Coronary artery (tissue), 2 donors: ENCODE data around the gene ZNF345.

Experiments used
- DNase-seq: peaks from one replicate; pipeline ENCODE4 v3.0.0-alpha.2; 2017; ENCODE audit warnings: low spot score
- H3K27ac ChIP-seq, 2 donors: fragments of 200-600 bp; sonication (generic); one replicate each; pipeline ENCODE4 v1.5.1; 2016 to 2019
- H3K4me3 ChIP-seq: fragments of 200-600 bp; sonication (generic); 2 replicates; pipeline ENCODE4 v1.5.1; 2016; ENCODE audit warnings: mild to moderate bottlenecking, moderate library complexity
- TF ChIP-seq, protein P1 (sequence below): fragments of 200-600 bp; sonication (generic); IDR thresholded peaks from one replicate; pipeline ENCODE4 v1.5.1; 2019; ENCODE audit warnings: antibody characterized with exemption

The ZNF345 gene

DNA sequence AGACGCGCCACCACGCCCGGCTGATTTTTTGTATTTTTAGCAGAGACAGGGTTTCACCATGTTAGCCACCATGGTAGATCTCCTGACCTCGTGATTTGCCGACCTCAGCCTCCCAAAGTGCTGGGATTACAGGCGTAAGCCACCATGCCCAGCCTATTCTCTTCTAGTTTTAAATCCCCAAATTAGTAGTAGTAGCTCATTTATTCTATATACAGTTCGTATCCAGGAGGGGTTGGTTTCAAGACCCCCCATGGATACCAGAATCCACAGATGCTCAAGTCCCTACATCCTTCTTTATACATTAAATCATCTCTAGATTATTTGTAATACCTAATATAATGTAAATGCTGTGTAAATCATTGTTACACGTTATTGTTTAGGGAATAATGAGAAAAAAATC is 67.4 kb downstream of the ZNF345 start:
- TF ChIP-seq, protein P1, sequence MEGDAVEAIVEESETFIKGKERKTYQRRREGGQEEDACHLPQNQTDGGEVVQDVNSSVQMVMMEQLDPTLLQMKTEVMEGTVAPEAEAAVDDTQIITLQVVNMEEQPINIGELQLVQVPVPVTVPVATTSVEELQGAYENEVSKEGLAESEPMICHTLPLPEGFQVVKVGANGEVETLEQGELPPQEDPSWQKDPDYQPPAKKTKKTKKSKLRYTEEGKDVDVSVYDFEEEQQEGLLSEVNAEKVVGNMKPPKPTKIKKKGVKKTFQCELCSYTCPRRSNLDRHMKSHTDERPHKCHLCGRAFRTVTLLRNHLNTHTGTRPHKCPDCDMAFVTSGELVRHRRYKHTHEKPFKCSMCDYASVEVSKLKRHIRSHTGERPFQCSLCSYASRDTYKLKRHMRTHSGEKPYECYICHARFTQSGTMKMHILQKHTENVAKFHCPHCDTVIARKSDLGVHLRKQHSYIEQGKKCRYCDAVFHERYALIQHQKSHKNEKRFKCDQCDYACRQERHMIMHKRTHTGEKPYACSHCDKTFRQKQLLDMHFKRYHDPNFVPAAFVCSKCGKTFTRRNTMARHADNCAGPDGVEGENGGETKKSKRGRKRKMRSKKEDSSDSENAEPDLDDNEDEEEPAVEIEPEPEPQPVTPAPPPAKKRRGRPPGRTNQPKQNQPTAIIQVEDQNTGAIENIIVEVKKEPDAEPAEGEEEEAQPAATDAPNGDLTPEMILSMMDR = no peak

More for the DNA sequence above, 67.4 kb downstream of the ZNF345 start:
- no peak for DNase-seq
- no peak overlapping the region for H3K4me3 ChIP-seq
- no peak overlapping the region for H3K27ac ChIP-seq
